Peyer's patch (tissue), 4 donors: ENCODE results near the gene UBAP1.

ENCODE experiments used
- CTCF ChIP-seq, 6 experiments: fragments of 450-650 bp in 4 of 6; fragments of 200-600 bp in 2 of 6; sonication (generic) in 1 of 6; IDR thresholded peaks; one replicate each; pipeline ENCODE4 v1.5.1; 2017 to 2019; ENCODE audit warnings: antibody characterized with exemption in 6 of 6, mild to moderate bottlenecking in 3 of 6, moderate library complexity in 1 of 6
- POLR2A ChIP-seq, 2 donors: fragments of 450-650 bp; IDR thresholded peaks; one replicate each; pipeline ENCODE4 v1.5.1; 2017; ENCODE audit warnings: antibody characterized with exemption in 2 of 2, mild to moderate bottlenecking in 2 of 2, moderate library complexity in 2 of 2

GRCh38 chr9:34154057-34154456, 24.8 kb upstream of the UBAP1 start:
- TF ChIP-seq CTCF (IDR thresholded peaks at IDR 0.05) (no peak), POLR2A (IDR thresholded peaks at IDR 0.05) (no peak)
